Progenitor cell of endocrine pancreas (in vitro differentiated cells): ENCODE results near the gene HMX1. TPM values are rescaled to one million over a fixed set of nuclear protein-coding genes. Genes with fewer than 3 reads are reported as not detected.

Experiments used
- DNase-seq: peaks from one replicate; pipeline ENCODE4 v3.0.0; 2021; ENCODE audit warnings: low spot score; ENCODE audit not compliant: unreplicated experiment
- H3K27ac Mint-ChIP-seq: 2 replicates; pipeline ENCODE4 v1.8.0; 2021; ENCODE audit warnings: mild to moderate bottlenecking, moderate library complexity, mixed read lengths
- H3K27me3 Mint-ChIP-seq: 2 replicates; pipeline ENCODE4 v1.8.0; 2021; ENCODE audit warnings: mixed read lengths
- H3K36me3 Mint-ChIP-seq: 2 replicates; pipeline ENCODE4 v1.8.0; 2022; ENCODE audit warnings: mixed read lengths; ENCODE audit not compliant: insufficient read depth
- H3K4me1 Mint-ChIP-seq: 2 replicates; pipeline ENCODE4 v1.8.0; 2021; ENCODE audit warnings: low read depth, mixed read lengths
- H3K4me3 Mint-ChIP-seq: 2 replicates; pipeline ENCODE4 v1.8.0; 2021; ENCODE audit warnings: low read depth, mild to moderate bottlenecking, moderate library complexity, mixed read lengths
- H3K9me3 Mint-ChIP-seq: 2 replicates; pipeline ENCODE4 v1.8.0; 2021; ENCODE audit warnings: low read depth, mixed read lengths
- total RNA-seq: library from RNA; stranded (reverse); gene quantifications from 2 replicates; pipeline ENCODE4 v1.2.1, GENCODE V29; 2021
- TF ChIP-seq, protein P1 (sequence below): fragments of 200-600 bp; sonication (generic); IDR thresholded peaks from one replicate; pipeline ENCODE4 v1.5.0; 2021; ENCODE audit warnings: antibody characterized with exemption, mild to moderate bottlenecking; ENCODE audit not compliant: unreplicated experiment

Gene HMX1
- total RNA-seq, 1 donor from 2014 or later = 0.65 TPM

GRCh38 chr4:8868321-8869001, 3.2 kb downstream of the HMX1 start:
- Mint-ChIP-seq H3K4me3 (no peak overlapping the region), H3K4me1 (peaks cover 3% of the 10 kb centered on the region), H3K36me3 (no peaks in the 10 kb centered on the region), H3K27ac (no peak overlapping the region), H3K9me3 (no peaks in the 10 kb centered on the region), H3K27me3 (peaks cover 77% of the 10 kb centered on the region)
- TF ChIP-seq, protein P1, sequence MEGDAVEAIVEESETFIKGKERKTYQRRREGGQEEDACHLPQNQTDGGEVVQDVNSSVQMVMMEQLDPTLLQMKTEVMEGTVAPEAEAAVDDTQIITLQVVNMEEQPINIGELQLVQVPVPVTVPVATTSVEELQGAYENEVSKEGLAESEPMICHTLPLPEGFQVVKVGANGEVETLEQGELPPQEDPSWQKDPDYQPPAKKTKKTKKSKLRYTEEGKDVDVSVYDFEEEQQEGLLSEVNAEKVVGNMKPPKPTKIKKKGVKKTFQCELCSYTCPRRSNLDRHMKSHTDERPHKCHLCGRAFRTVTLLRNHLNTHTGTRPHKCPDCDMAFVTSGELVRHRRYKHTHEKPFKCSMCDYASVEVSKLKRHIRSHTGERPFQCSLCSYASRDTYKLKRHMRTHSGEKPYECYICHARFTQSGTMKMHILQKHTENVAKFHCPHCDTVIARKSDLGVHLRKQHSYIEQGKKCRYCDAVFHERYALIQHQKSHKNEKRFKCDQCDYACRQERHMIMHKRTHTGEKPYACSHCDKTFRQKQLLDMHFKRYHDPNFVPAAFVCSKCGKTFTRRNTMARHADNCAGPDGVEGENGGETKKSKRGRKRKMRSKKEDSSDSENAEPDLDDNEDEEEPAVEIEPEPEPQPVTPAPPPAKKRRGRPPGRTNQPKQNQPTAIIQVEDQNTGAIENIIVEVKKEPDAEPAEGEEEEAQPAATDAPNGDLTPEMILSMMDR = no peak
- no peak for DNase-seq

GRCh38 chr4:8867624-8868320, 3.9 kb downstream of the HMX1 start:
- DNase-seq = no peak
- H3K9me3 Mint-ChIP-seq = no peaks in the 10 kb centered on the region
- H3K4me1 Mint-ChIP-seq = peaks cover 3% of the 10 kb centered on the region
- no peak overlapping the region for H3K27ac Mint-ChIP-seq
- H3K4me3 Mint-ChIP-seq = no peak overlapping the region
- H3K36me3 Mint-ChIP-seq = no peaks in the 10 kb centered on the region
- TF ChIP-seq, protein P1 = no peak
- peaks cover 76% of the 10 kb centered on the region for H3K27me3 Mint-ChIP-seq

DNA sequence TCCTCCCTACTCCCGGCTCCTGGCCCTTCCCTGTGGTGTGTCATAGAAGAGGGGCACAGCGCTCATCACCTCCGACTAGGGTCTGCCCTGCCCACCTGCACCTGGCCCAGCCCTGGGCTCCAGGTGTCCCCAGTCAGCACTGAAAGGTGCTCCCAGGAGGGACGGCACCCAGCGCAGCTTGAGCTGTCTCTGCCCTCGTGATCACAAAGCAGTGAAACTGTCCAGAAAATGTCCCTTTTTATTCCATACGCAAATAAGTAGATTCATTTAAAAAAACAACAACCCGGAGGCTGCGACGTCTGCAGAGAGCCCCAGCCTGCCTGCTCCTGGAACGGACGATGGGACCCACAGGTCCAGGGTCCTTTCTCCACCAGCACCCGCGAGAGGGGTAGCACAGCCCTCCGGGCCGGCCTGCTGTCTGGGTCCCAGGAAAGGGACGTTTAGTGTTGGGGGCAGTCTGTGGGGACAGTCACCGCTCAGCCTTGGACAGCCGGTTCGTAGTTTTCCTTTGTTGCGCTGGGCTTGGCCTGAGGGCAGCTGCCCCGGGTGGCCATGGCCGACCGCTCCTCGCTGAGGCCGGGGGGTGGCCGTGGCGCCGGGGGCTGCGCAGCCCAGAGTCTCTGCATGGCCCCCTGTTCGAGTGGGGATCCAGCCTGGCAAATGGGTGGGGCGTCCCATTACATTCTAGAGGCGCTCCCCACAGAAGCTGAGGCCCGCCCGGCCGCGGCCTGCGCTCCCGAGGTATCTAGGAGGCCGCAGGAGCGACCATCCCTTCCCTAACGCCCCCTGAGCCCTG, 4.6 kb downstream of the HMX1 start:
- no peak for DNase-seq
- Mint-ChIP-seq H3K4me1 (peaks cover 2% of the 10 kb centered on the region), H3K9me3 (no peaks in the 10 kb centered on the region), H3K27me3 (peaks cover 76% of the 10 kb centered on the region), H3K4me3 (no peak overlapping the region), H3K36me3 (no peaks in the 10 kb centered on the region), H3K27ac (no peak overlapping the region)
- TF ChIP-seq, protein P1 = no peak

DNA sequence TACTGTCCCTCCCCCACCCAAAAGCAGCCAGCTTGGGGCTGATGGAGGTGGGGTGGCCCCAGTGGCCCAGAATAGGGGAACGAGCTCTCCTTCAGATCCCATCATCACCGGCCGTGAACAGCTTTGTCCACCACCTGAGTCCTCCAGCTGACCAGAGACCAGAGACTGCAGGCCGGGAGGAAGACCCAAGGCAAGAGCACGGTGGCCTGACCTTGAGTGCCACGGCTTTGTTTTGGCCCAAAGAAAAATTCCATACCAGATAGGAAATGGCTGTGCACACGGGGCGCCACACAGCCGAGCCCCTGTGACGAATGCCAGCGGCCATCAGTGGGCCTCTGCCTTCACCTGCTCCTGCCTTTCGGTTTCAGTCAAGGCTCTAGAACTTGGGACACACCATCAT, 5.2 kb downstream of the HMX1 start:
- Mint-ChIP-seq H3K4me1 (peaks cover 1% of the 10 kb centered on the region), H3K27ac (no peak overlapping the region), H3K4me3 (no peak overlapping the region), H3K9me3 (no peaks in the 10 kb centered on the region), H3K36me3 (no peaks in the 10 kb centered on the region), H3K27me3 (peaks cover 80% of the 10 kb centered on the region)
- TF ChIP-seq, protein P1 = no peak
- no peak for DNase-seq

DNA sequence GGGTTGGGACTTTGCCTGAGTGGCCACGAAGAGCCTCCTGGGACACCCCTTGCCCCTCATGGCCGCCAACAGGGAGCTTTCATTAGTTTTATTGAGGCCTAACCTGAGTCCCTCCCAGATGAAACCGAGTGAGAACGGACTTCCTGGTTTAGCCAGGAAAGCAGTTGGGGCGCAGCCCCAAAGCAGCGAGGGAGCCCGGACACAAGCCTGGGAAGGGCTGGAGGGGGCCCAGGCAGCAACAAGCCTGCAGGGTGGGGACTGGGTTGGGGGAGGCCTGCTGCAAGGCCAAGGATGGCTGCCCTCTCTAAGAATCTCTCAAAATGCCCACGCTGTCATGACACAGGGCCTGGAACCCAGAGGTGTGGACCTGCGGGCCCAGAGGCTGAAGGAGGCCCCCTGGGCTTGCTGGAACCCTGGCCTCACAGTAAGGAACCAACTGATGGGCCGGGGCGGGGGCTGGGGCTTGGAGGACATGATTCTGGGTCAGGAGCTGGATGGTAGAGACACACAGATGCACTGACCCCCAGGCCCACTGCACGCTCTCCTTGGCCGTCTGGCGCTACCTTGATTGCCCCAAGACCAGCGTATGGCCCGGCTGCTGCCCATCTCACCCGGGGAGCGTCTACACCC, 5.8 kb downstream of the HMX1 start:
- Mint-ChIP-seq H3K9me3 (no peaks in the 10 kb centered on the region), H3K4me1 (peaks cover 3% of the 10 kb centered on the region), H3K4me3 (no peak overlapping the region)

More for the DNA sequence above, 5.8 kb downstream of the HMX1 start:
- TF ChIP-seq, protein P1 = no peak
- Mint-ChIP-seq H3K27ac (no peak overlapping the region), H3K36me3 (no peaks in the 10 kb centered on the region), H3K27me3 (peaks cover 82% of the 10 kb centered on the region)
- no peak for DNase-seq
